Activated CD4-positive, alpha-beta memory T cell treated with anti-CD3 and anti-CD28 coated beads, Interleukin-2, amount 10 ng/mL, durations not matched to agents 7 days and 5 days (primary cell): ENCODE data around the gene HNRNPM. TPM values are rescaled to one million over a fixed set of nuclear protein-coding genes. Genes with fewer than 3 reads are reported as not detected.

Source experiments
- CTCF ChIA-PET: fragments of 350-600 bp; sonication (Branson Sonifier 250); formaldehyde crosslinking; loops from one replicate; lab custom pipeline; 2021; ENCODE audit warnings: antibody characterized with exemption, inconsistent platforms; lab: Charles Lee
- POLR2A ChIA-PET: fragments of 350-600 bp; sonication (Branson Sonifier 250); formaldehyde crosslinking; loops from one replicate; lab custom pipeline; 2021; ENCODE audit warnings: antibody characterized with exemption; lab: Charles Lee
- DNase-seq: peaks from one replicate; pipeline ENCODE4 v3.0.0-alpha.2; 2020
- H3K27ac Mint-ChIP-seq: one replicate; pipeline ENCODE4 v1.8.0; 2021; ENCODE audit warnings: mild to moderate bottlenecking, mixed read lengths
- H3K27me3 Mint-ChIP-seq: one replicate; pipeline ENCODE4 v1.8.0; 2021; ENCODE audit warnings: mixed read lengths
- H3K36me3 Mint-ChIP-seq: one replicate; pipeline ENCODE4 v1.8.0; 2021; ENCODE audit warnings: low read depth, mixed read lengths
- H3K4me1 Mint-ChIP-seq: one replicate; pipeline ENCODE4 v1.8.0; 2021; ENCODE audit warnings: mixed read lengths
- H3K4me3 Mint-ChIP-seq: one replicate; pipeline ENCODE4 v1.8.0; 2021; ENCODE audit warnings: mild to moderate bottlenecking, mixed read lengths
- H3K9me3 Mint-ChIP-seq: one replicate; pipeline ENCODE4 v1.8.0; 2021; ENCODE audit warnings: mixed read lengths
- total RNA-seq, 2 experiments: library from RNA; stranded (reverse); gene quantifications; one replicate each; pipeline ENCODE4 v1.2.3, GENCODE V29; 2021

Gene HNRNPM
- total RNA-seq, 2 experiments from 2014 or later, result 205 to 211 TPM

DNA sequence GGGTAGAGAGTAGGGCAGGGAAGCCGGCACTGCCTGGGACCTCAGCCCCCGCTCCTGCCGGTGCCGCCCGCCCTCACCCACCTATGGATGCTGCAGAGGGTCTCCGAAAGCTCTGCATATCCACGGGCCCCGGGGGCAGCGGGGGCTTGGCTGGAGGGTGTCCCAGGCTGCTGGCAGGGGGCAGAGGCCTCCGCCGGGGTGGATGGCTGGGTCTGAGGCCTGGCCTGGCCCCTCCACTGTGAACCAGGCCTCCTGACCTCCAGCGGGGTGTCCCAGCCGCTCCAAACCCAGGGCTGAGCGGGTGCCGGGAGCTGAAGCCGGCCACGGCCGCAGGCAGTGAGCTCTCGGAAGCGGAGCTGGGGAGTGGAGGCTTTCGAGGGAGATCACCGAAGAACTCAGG is 53.5 kb downstream of the HNRNPM start:
- Mint-ChIP-seq H3K36me3 (no peaks in the 10 kb centered on the region), H3K4me3 (no peak overlapping the region), H3K9me3 (no peaks in the 10 kb centered on the region), H3K27me3 (peaks cover 2% of the 10 kb centered on the region), H3K4me1 (peaks cover 23% of the 10 kb centered on the region), H3K27ac (no peak overlapping the region)
- DNase-seq, result no peak
- ChIA-PET POLR2A (no interaction called here), CTCF (no interaction called here)

DNA sequence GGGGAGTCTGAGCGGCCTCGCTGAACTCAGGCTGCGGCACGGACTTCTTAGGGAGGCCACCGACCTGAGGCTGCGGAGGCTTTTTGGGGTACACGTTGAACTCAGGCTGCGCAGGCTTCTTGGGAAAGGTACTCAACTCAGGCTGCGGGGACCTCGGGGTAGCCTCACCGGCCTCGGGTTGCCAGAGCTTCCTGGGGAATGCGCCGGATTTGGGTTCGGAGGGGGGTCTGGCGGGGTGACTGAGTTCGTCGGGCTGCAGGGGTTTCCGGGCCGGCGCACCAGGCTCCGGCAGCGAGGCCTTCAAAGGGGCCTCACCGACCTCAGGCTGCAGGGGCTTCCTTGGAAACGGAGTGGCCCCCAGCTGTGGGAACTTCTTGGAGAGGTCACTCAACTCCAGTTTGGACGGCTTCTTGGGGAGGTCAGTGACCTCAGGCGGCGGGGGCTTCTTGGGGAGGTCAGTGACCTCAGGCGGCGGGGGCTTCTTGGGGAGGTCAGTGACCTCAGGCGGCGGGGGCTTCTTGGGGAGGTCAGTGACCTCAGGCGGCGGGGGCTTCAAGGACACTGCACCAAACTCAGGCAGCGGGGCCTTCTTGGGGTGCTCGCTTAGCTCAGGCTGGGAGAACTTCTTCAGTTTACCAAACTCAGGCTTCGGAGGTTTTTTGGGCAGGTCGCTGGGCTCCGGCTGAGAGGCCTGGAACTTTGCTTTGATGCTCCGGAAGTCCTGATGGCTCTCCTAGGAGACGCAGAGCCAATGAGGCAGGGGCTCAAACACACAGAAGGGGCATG is 54.5 kb downstream of the HNRNPM start:
- no peaks in the 10 kb centered on the region for H3K9me3 Mint-ChIP-seq
- peaks cover 24% of the 10 kb centered on the region for H3K4me1 Mint-ChIP-seq
- H3K36me3 Mint-ChIP-seq, result no peaks in the 10 kb centered on the region
- DNase-seq, result no peak
- H3K4me3 Mint-ChIP-seq, result no peak overlapping the region
- H3K27ac Mint-ChIP-seq, result no peak overlapping the region
- ChIA-PET POLR2A (interaction anchor here (2.1 kb wide), 1 partner anchor 14 kb away, joined by 8 read pairs; the partner anchor contains the start of gene ZNF414), CTCF (no interaction called here)
- H3K27me3 Mint-ChIP-seq, result peaks cover 2% of the 10 kb centered on the region

DNA sequence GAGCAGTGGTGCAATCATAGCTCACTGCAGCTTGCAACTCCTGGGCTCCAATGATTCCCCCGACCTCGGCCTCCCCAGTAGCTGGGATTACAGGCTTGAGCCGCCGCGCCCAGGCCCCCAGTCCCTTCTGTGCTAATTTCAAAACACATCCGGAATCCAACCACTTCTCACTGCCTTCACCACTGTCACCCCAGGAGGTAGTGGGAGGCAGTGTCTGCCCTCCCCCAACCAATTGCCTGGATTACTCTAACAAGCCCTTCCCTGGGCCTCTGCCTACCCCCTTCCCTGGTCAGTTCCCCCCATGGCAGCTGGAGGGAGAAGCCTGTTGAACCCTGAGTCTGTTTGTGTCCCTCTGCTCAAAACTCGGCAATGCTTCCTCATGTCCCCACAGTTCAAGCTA is 55.4 kb downstream of the HNRNPM start:
- ChIA-PET POLR2A (interaction anchor here (2.1 kb wide), 1 partner anchor 13 kb away, joined by 8 read pairs; the partner anchor contains the start of gene ZNF414), CTCF (no interaction called here)
- no peak overlapping the region for H3K27ac Mint-ChIP-seq
- H3K9me3 Mint-ChIP-seq, result no peaks in the 10 kb centered on the region
- no peak overlapping the region for H3K4me3 Mint-ChIP-seq
- H3K27me3 Mint-ChIP-seq, result peaks cover 2% of the 10 kb centered on the region
- peaks cover 24% of the 10 kb centered on the region for H3K4me1 Mint-ChIP-seq
- no peaks in the 10 kb centered on the region for H3K36me3 Mint-ChIP-seq
- DNase-seq, result no peak

DNA sequence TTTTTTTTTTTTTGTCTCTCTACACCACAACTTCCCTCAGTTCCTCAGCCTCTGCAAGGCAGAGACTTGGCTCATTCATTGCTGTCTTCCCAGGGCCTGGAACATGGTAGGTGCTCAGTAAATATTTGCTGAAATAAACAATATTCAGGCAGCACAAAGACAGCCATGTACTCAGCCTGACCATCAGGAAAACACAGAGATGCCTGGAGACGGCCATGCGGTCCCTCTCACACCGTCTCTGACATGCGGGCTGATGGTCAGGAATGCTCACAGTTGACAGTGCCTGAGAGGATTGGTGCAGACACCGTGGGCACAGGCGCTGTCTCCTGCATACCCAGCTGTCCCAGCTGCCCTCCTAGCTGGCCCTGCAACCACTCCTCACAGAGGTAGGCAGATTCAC is 56.7 kb downstream of the HNRNPM start:
- H3K36me3 Mint-ChIP-seq, result peaks cover 2% of the 10 kb centered on the region
- CTCF ChIA-PET, result no interaction called here

GRCh38 chr19:8501981-8502380 is 57.2 kb downstream of the HNRNPM start:
- Mint-ChIP-seq H3K4me1 (peaks cover 26% of the 10 kb centered on the region), H3K27ac (no peak overlapping the region), H3K9me3 (no peaks in the 10 kb centered on the region), H3K27me3 (peaks cover 2% of the 10 kb centered on the region), H3K4me3 (no peak overlapping the region), H3K36me3 (peaks cover 2% of the 10 kb centered on the region)
- ChIA-PET POLR2A (no interaction called here), CTCF (no interaction called here)
- DNase-seq, result no peak

More for the DNA sequence above, 56.7 kb downstream of the HNRNPM start:
- no peak overlapping the region for H3K27ac Mint-ChIP-seq
- H3K27me3 Mint-ChIP-seq, result peaks cover 2% of the 10 kb centered on the region
- no peaks in the 10 kb centered on the region for H3K9me3 Mint-ChIP-seq
- H3K4me3 Mint-ChIP-seq, result no peak overlapping the region
- no peak for DNase-seq
- peaks cover 26% of the 10 kb centered on the region for H3K4me1 Mint-ChIP-seq
- POLR2A ChIA-PET, result no interaction called here

GRCh38 chr19:8503510-8503909 is 58.7 kb downstream of the HNRNPM start:
- peaks cover 2% of the 10 kb centered on the region for H3K36me3 Mint-ChIP-seq
- H3K27ac Mint-ChIP-seq, result no peak overlapping the region
- POLR2A ChIA-PET, result interaction anchor here (2.3 kb wide), 1 partner anchor 11 kb away, joined by 13 read pairs; the partner anchor contains the start of gene ZNF414
- CTCF ChIA-PET, result interaction anchor here (1.4 kb wide), 2 partner anchors 10 to 91 kb away, joined by 3 to 6 read pairs; partner anchors contain the start of genes MARCHF2 and ZNF414
- no peaks in the 10 kb centered on the region for H3K9me3 Mint-ChIP-seq
- H3K4me3 Mint-ChIP-seq, result no peak overlapping the region
- H3K27me3 Mint-ChIP-seq, result peaks cover 2% of the 10 kb centered on the region
- no peak for DNase-seq
- peaks cover 26% of the 10 kb centered on the region for H3K4me1 Mint-ChIP-seq

DNA sequence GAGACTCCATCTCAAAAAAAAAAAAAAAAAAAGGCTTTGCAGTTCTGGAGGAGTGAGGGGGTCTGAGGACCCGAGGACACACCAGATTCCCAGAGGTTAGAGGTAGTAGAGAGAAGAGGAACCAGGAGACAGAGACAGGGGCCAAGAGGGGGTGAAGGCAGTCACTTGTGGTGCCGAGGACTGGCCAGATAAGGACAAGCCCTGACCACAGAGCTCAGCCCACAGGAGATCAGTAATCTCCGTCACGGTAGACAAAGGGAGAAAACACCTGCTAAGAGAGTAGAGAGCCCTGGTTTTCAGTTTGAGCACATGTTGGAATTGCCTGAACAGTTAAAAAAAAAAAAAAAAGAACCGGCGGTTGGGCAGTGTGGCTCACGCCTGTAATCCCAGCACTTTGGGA is 59.4 kb downstream of the HNRNPM start:
- Mint-ChIP-seq H3K36me3 (peaks cover 2% of the 10 kb centered on the region), H3K27ac (no peak overlapping the region), H3K27me3 (peaks cover 2% of the 10 kb centered on the region), H3K4me3 (no peak overlapping the region), H3K9me3 (no peaks in the 10 kb centered on the region), H3K4me1 (peaks cover 26% of the 10 kb centered on the region)
- CTCF ChIA-PET, result interaction anchor here (1.4 to 2.2 kb wide), 5 partner anchors 9 to 150 kb away, joined by 3 to 11 read pairs (median 6); partner anchors contain the start of genes MARCHF2 and ZNF414
- POLR2A ChIA-PET, result interaction anchor here (2.3 kb wide), 1 partner anchor 10 kb away, joined by 13 read pairs; the partner anchor contains the start of gene ZNF414
- no peak for DNase-seq

GRCh38 chr19:8504919-8505318 is 60.1 kb downstream of the HNRNPM start:
- Mint-ChIP-seq H3K27ac (no peak overlapping the region), H3K9me3 (no peaks in the 10 kb centered on the region)
- CTCF ChIA-PET, result interaction anchor here (0.6 to 2.2 kb wide), 8 partner anchors 8 to 151 kb away, joined by 3 to 13 read pairs (median 7); partner anchors contain the start of genes MARCHF2 and ZNF414

DNA sequence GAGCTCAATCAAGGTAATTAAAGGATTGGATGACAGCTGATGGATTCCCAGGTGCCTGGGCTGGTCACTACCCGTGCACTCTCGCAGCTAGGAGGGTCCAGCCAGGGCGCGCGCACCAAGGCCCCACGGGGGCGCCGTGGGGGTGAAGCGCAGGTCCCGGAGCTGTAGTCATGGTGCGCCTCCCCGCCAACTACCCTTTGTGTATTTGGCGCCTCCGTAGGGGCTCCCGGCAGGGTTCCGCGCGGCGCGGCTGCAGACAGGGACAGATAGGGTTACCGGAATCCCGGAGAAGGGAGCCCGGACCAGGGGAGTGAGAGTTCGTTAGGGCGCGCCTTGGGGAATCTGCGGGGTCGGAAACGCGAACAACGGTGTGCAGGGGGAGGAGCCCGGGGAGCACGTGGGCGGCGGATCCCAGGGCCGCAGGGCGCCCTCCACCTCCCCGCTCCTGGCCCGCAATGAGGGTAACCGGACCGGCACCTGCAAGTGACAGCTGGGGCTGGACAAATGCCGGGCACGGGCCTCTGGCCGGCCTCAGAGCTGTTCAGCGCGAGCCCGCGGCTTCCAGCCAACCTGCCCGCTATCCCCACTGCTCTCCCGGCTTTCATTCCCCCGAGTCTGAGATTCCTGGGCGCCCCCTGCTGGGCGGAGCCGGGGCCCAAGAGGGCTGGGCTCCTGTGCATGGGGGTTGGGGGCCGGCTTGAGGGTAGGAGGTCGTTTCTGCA is 61.1 kb downstream of the HNRNPM start:
- Mint-ChIP-seq H3K27me3 (no peaks in the 10 kb centered on the region), H3K36me3 (peaks cover 2% of the 10 kb centered on the region), H3K27ac (peak overlapping the region; percentile 61), H3K4me1 (peaks cover 22% of the 10 kb centered on the region), H3K4me3 (peak overlapping the region; percentile 77), H3K9me3 (no peaks in the 10 kb centered on the region)
- POLR2A ChIA-PET, result interaction anchor here (0.6 to 3.2 kb wide), 10 partner anchors 8 to 185 kb away, joined by 3 to 17 read pairs (median 4); partner anchors contain the start of genes MYO1F and ZNF414
- DNase-seq, result peak; percentile 64
- CTCF ChIA-PET, result interaction anchor here (0.6 to 2.2 kb wide), 12 partner anchors 8 to 329 kb away, joined by 3 to 13 read pairs (median 5); partner anchors contain the start of genes HNRNPM, MARCHF2 and ZNF414

More at GRCh38 chr19:8504919-8505318, 60.1 kb downstream of the HNRNPM start:
- no peak for DNase-seq
- Mint-ChIP-seq H3K4me1 (peaks cover 26% of the 10 kb centered on the region), H3K36me3 (peaks cover 2% of the 10 kb centered on the region), H3K27me3 (peaks cover 2% of the 10 kb centered on the region), H3K4me3 (peak overlapping the region; percentile 49)
- POLR2A ChIA-PET, result interaction anchor here (1.0 to 3.2 kb wide), 4 partner anchors 9 to 73 kb away, joined by 3 to 17 read pairs (median 10); partner anchors contain the start of genes MYO1F and ZNF414

DNA sequence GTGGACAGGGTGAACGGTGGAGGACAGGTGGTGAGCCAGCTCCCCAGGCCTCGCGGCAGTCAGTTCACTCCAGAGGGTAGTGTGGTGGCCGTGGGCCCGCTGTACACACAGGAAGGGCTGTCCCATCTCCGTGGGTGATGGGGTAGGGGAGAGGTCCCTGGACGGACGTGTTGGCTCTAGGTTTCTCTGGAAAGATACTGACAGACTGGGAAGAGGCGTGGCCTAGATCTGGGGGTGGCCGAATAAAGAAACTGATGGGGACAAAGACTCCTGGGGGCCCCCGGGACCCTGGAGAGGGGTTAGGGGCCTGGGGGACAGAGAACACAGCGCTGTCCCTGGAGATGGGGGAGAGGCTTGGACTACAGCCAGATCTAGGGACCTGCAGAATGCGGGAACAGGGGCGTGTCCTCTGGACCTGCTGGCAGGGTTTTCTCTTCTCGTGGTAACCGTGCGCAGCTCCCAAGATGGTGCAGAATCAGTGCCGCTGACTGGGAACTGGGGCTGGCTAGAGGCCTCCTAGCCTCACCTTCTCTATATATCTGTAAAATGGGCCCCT is 61.7 kb downstream of the HNRNPM start:
- Mint-ChIP-seq H3K27ac (no peak overlapping the region), H3K4me3 (peak overlapping the region; percentile 77), H3K27me3 (no peaks in the 10 kb centered on the region), H3K36me3 (peaks cover 2% of the 10 kb centered on the region), H3K4me1 (peaks cover 22% of the 10 kb centered on the region), H3K9me3 (no peaks in the 10 kb centered on the region)
- ChIA-PET CTCF (interaction anchor here (0.6 to 2.2 kb wide), 7 partner anchors 10 to 152 kb away, joined by 3 to 13 read pairs (median 4); partner anchors contain the start of genes HNRNPM and MARCHF2), POLR2A (interaction anchor here (0.6 to 3.2 kb wide), 9 partner anchors 8 to 186 kb away, joined by 3 to 17 read pairs (median 5); partner anchors contain the start of genes MYO1F and ZNF414)
- DNase-seq, result no peak

DNA sequence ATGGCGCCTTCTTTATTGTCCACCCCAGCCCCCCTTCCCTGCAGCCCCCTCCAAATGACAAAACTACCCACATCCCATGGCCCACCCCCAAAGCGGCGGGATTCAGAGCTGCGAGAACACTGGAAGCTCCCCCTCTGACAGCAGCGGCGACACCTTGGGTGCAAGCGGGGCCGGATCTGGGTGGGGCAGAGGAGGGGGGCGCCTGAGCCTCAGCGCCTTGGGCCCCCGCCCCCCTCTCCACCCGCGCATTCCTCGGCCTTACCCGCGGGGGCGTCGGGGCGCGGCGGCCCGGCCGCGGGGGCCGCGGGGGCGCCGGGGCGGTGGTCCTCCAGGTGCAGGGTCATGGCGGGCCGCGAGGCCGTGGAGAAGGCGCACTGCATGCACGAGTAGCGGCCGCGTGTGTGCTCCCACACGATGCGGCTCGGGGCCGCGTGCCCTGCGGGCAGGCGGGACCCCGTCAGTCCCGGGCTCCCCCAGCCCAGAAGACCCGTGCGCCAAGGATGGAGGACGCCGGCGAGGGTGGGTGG is 65.9 kb downstream of the HNRNPM start:
- Mint-ChIP-seq H3K36me3 (peaks cover 27% of the 10 kb centered on the region), H3K4me1 (peaks cover 35% of the 10 kb centered on the region), H3K4me3 (no peak overlapping the region), H3K27me3 (no peaks in the 10 kb centered on the region), H3K9me3 (no peaks in the 10 kb centered on the region), H3K27ac (no peak overlapping the region)
- DNase-seq, result no peak
- ChIA-PET CTCF (no interaction called here), POLR2A (no interaction called here)

- POLR2A ChIA-PET, result no interaction called here
- Mint-ChIP-seq H3K36me3 (peaks cover 28% of the 10 kb centered on the region), H3K27me3 (no peaks in the 10 kb centered on the region), H3K4me1 (peaks cover 39% of the 10 kb centered on the region), H3K9me3 (no peaks in the 10 kb centered on the region), H3K27ac (no peak overlapping the region), H3K4me3 (no peak overlapping the region)
- DNase-seq, result no peak
- CTCF ChIA-PET, result interaction anchor here (5.6 kb wide), 1 partner anchor 67 kb away, joined by 58 read pairs; the partner anchor contains the start of gene MYO1F
Measured at GRCh38 chr19:8511573-8512101, 66.9 kb downstream of the HNRNPM start.
